Measurements from ENCODE around the gene UBE2QL1.

DNA sequence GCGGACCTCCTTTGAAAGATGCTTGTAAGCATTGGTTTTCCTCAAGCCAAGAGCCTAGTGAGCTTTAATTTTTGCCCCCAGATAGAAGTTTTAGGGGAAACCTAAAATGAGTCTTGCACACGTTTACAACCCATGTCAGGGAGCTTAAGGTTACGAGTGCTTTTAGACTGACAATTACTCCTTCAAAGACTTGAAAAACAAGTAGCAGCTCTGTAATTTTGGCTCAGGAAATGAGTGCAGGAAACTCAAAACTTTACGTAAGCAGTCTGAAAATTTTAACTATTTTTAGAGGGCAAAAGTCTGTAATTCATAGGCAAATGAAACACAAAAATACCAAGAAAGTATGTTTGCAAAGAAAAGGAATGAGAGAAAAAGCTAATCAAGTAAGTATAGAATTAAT is 36.8 kb downstream of the UBE2QL1 start:
- TF ChIP-seq, protein P1, sequence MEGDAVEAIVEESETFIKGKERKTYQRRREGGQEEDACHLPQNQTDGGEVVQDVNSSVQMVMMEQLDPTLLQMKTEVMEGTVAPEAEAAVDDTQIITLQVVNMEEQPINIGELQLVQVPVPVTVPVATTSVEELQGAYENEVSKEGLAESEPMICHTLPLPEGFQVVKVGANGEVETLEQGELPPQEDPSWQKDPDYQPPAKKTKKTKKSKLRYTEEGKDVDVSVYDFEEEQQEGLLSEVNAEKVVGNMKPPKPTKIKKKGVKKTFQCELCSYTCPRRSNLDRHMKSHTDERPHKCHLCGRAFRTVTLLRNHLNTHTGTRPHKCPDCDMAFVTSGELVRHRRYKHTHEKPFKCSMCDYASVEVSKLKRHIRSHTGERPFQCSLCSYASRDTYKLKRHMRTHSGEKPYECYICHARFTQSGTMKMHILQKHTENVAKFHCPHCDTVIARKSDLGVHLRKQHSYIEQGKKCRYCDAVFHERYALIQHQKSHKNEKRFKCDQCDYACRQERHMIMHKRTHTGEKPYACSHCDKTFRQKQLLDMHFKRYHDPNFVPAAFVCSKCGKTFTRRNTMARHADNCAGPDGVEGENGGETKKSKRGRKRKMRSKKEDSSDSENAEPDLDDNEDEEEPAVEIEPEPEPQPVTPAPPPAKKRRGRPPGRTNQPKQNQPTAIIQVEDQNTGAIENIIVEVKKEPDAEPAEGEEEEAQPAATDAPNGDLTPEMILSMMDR (IDR thresholded peaks at IDR 0.05; ENCODE audit: low read length) = no peak
- no peak for TF ChIP-seq EZH2 (IDR thresholded peaks at IDR 0.05; ENCODE audit: borderline replicate concordance, low read length)

Data from OCI-LY1 (cell line).